HUES64 (cell line): Measurements from ENCODE around the gene BACH2.

ENCODE experiments used
- H3K27ac ChIP-seq: 2 replicates; pipeline ENCODE4 v1.7.0; 2013; ENCODE audit warnings: low read depth, low read length, inconsistent platforms
- H3K27me3 ChIP-seq: 2 replicates; pipeline ENCODE4 v1.6.1; 2013; ENCODE audit warnings: mild to moderate bottlenecking, low read length; ENCODE audit not compliant: insufficient read depth
- H3K36me3 ChIP-seq: 2 replicates; pipeline ENCODE4 v1.6.1; 2013; ENCODE audit warnings: mild to moderate bottlenecking, low read length; ENCODE audit not compliant: insufficient read depth
- H3K4me1 ChIP-seq: 2 replicates; pipeline ENCODE4 v1.6.1; 2013; ENCODE audit warnings: mild to moderate bottlenecking, low read length, moderate library complexity; ENCODE audit not compliant: insufficient read depth
- H3K4me3 ChIP-seq: 2 replicates; pipeline ENCODE4 v1.5.1; 2013; ENCODE audit warnings: mild to moderate bottlenecking, low read length, moderate library complexity
- H3K9ac ChIP-seq: 2 replicates; pipeline ENCODE4 v1.6.1; 2013; ENCODE audit warnings: mild to moderate bottlenecking, low read depth, low read length
- H3K9me3 ChIP-seq: 2 replicates; pipeline ENCODE4 v1.6.1; 2013; ENCODE audit warnings: low read depth, low read length; ENCODE audit not compliant: insufficient read depth
- WGBS: fragments of 150-250, 120-280 bp; methylation state at CpG from one replicate; pipeline ENCODE4 v1.1.7; 2013; ENCODE audit warnings: missing lambda C conversion rate; 5-methylcytosine and 5-hydroxymethylcytosine counted together

BACH2 gene

GRCh38 chr6:90019216-90019615, 277.4 kb downstream of the BACH2 start:
- no peak overlapping the region for H3K4me3 ChIP-seq
- H3K27ac ChIP-seq = no peak overlapping the region
- 81% methylated on average over 1 of the region's 1 CpG for WGBS
- H3K9me3 ChIP-seq = no peaks in the 10 kb centered on the region; the same call in 1 of the 2 replicates
- H3K4me1 ChIP-seq = no peaks in the 10 kb centered on the region
- no peaks in the 10 kb centered on the region for H3K27me3 ChIP-seq
- no peak overlapping the region for H3K9ac ChIP-seq
- H3K36me3 ChIP-seq = no peaks in the 10 kb centered on the region

GRCh38 chr6:90015883-90016282, 280.8 kb downstream of the BACH2 start:
- Histone ChIP-seq H3K27ac (no peak overlapping the region), H3K36me3 (no peaks in the 10 kb centered on the region), H3K4me3 (no peak overlapping the region), H3K4me1 (no peaks in the 10 kb centered on the region), H3K9ac (no peak overlapping the region), H3K27me3 (no peaks in the 10 kb centered on the region), H3K9me3 (no peaks in the 10 kb centered on the region; the same call in 1 of the 2 replicates)
- WGBS = 69% methylated on average over 1 of the region's 1 CpG

GRCh38 chr6:90008908-90009501, 287.6 kb downstream of the BACH2 start:
- H3K36me3 ChIP-seq = no peaks in the 10 kb centered on the region
- no peak overlapping the region for H3K9ac ChIP-seq
- H3K4me1 ChIP-seq = peaks cover 4% of the 10 kb centered on the region; the same call in 1 of the 2 replicates
- 86% methylated on average over 1 of the region's 1 CpG for WGBS
- H3K27me3 ChIP-seq = no peaks in the 10 kb centered on the region
- H3K9me3 ChIP-seq = no peaks in the 10 kb centered on the region
- H3K27ac ChIP-seq = no peak overlapping the region
- H3K4me3 ChIP-seq = no peak overlapping the region

- Histone ChIP-seq H3K9ac (no peak overlapping the region), H3K27me3 (no peaks in the 10 kb centered on the region), H3K36me3 (no peaks in the 10 kb centered on the region), H3K27ac (no peak overlapping the region), H3K9me3 (no peaks in the 10 kb centered on the region), H3K4me3 (no peak overlapping the region), H3K4me1 (peaks cover 4% of the 10 kb centered on the region; the same call in 1 of the 2 replicates)
- 97% methylated on average over 9 of the region's 9 CpGs for WGBS
These were observed 288.3 kb downstream of the BACH2 start for GRCh38 chr6:90008189-90008907.

GRCh38 chr6:90005048-90005827, 291.4 kb downstream of the BACH2 start:
- H3K27me3 ChIP-seq = no peaks in the 10 kb centered on the region
- no peaks in the 10 kb centered on the region for H3K36me3 ChIP-seq
- peaks cover 4% of the 10 kb centered on the region; the same call in 1 of the 2 replicates for H3K4me1 ChIP-seq
- H3K27ac ChIP-seq = no peak overlapping the region
- 80% methylated on average over 8 of the region's 9 CpGs for WGBS
- H3K9me3 ChIP-seq = no peaks in the 10 kb centered on the region
- no peak overlapping the region for H3K9ac ChIP-seq
- no peak overlapping the region for H3K4me3 ChIP-seq

GRCh38 chr6:90004511-90004910, 292.1 kb downstream of the BACH2 start:
- H3K4me1 ChIP-seq = peaks cover 4% of the 10 kb centered on the region; the same call in 1 of the 2 replicates
- no peaks in the 10 kb centered on the region for H3K36me3 ChIP-seq
- H3K9me3 ChIP-seq = no peaks in the 10 kb centered on the region
- no peak overlapping the region for H3K4me3 ChIP-seq
- no peak overlapping the region for H3K27ac ChIP-seq
- 98% methylated on average over 4 of the region's 5 CpGs for WGBS
- H3K9ac ChIP-seq = no peak overlapping the region
- no peaks in the 10 kb centered on the region for H3K27me3 ChIP-seq

- peaks cover 4% of the 10 kb centered on the region; the same call in 1 of the 2 replicates for H3K4me1 ChIP-seq
- no peak overlapping the region for H3K27ac ChIP-seq
- WGBS = 94% methylated on average over 2 of the region's 2 CpGs
- H3K4me3 ChIP-seq = no peak overlapping the region
- H3K9ac ChIP-seq = no peak overlapping the region
- H3K9me3 ChIP-seq = no peaks in the 10 kb centered on the region
- H3K27me3 ChIP-seq = no peaks in the 10 kb centered on the region
- H3K36me3 ChIP-seq = no peaks in the 10 kb centered on the region
These were observed 292.7 kb downstream of the BACH2 start for GRCh38 chr6:90003941-90004340.

- no peak overlapping the region for H3K27ac ChIP-seq
- 90% methylated on average over 5 of the region's 5 CpGs for WGBS
- H3K4me1 ChIP-seq = peaks cover 4% of the 10 kb centered on the region; the same call in 1 of the 2 replicates
- H3K9ac ChIP-seq = no peak overlapping the region
- H3K27me3 ChIP-seq = no peaks in the 10 kb centered on the region
- no peak overlapping the region for H3K4me3 ChIP-seq
- no peaks in the 10 kb centered on the region for H3K9me3 ChIP-seq
- H3K36me3 ChIP-seq = no peaks in the 10 kb centered on the region
These were observed 293.4 kb downstream of the BACH2 start for GRCh38 chr6:90003069-90003795.

GRCh38 chr6:90000864-90001731, 295.5 kb downstream of the BACH2 start:
- H3K9ac ChIP-seq = no peak overlapping the region
- no peaks in the 10 kb centered on the region for H3K27me3 ChIP-seq
- H3K9me3 ChIP-seq = no peaks in the 10 kb centered on the region
- no peaks in the 10 kb centered on the region for H3K36me3 ChIP-seq
- H3K4me1 ChIP-seq = peaks cover 4% of the 10 kb centered on the region; the same call in 1 of the 2 replicates
- 89% methylated on average over 5 of the region's 5 CpGs for whole genome bisulfite sequencing
- H3K27ac ChIP-seq = no peak overlapping the region
- no peak overlapping the region for H3K4me3 ChIP-seq
